ENCODE data around the gene ARHGAP11A.

ARHGAP11A gene

DNA sequence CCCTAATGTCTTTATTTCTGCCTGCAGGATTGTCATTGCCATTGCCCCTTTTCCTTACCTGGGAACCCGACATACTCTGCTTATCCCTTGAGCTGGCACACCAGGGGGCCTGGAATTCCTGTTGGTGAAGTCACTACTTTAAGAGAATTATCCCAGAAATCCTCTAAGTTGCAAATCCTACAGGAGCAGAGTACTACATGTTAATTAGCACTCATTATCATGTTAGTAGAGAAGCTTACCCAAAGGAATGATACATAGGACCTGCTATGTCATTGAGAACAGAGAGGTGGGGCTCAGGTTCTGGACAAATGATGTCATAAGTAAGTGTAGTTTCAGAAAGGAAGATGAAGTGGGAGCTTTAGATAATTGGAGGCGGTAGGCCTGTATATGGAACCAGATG is 53.6 kb downstream of the ARHGAP11A start:
- 69% methylated on average over 2 of the region's 2 CpGs for WGBS
- H2BK12ac ChIP-seq (ENCODE audit: low read length in 2 of 2) = no peak overlapping the region
- H2BK5ac ChIP-seq (ENCODE audit: low read depth, low read length, poor library complexity, severe bottlenecking) = no peak overlapping the region
- no peak overlapping the region for H4K91ac ChIP-seq (ENCODE audit: low read length)
- no peak for DNase-seq
- peak overlapping the region; percentile 87 for H3K9ac ChIP-seq (ENCODE audit: low read length)
- H3K27ac ChIP-seq (ENCODE audit: low read length, poor library complexity, severe bottlenecking) = no peak overlapping the region
- H3K14ac ChIP-seq (ENCODE audit: low read length in 2 of 2) = no peak overlapping the region
- H3K18ac ChIP-seq (ENCODE audit: low read depth in 1 of 2, low read length in 2 of 2) = no peak overlapping the region
- no peaks in the 10 kb centered on the region for H3K27me3 ChIP-seq (ENCODE audit: control insufficient read depth in 1 of 2, insufficient read depth in 1 of 2, low read length in 2 of 2)
- H3K4me3 ChIP-seq (ENCODE audit: insufficient read depth in 1 of 2, low read depth in 1 of 2, low read length in 2 of 2) = no peak overlapping the region
- no peak overlapping the region for H2AK5ac ChIP-seq (ENCODE audit: low read length, severe bottlenecking)
- H2BK120ac ChIP-seq (ENCODE audit: low read depth, low read length) = no peak overlapping the region
- H4K8ac ChIP-seq (ENCODE audit: low read length) = no peak overlapping the region
- no peaks in the 10 kb centered on the region for H3K9me3 ChIP-seq (ENCODE audit: control insufficient read depth, low read length)
- no peak overlapping the region for H2BK15ac ChIP-seq (ENCODE audit: low read depth, poor library complexity, severe bottlenecking)
- no peak overlapping the region for H3K23ac ChIP-seq (ENCODE audit: low read length in 2 of 2)
- no peaks in the 10 kb centered on the region for H3K36me3 ChIP-seq (ENCODE audit: control insufficient read depth in 1 of 2, insufficient read depth in 2 of 2, low read depth in 1 of 2, low read length in 2 of 2)
- peaks cover 5% of the 10 kb centered on the region for H3K4me1 ChIP-seq (ENCODE audit: control insufficient read depth, insufficient read depth, low read depth, low read length)
- H3K79me1 ChIP-seq (replicated peaks; ENCODE audit: low read length, poor library complexity, severe bottlenecking) = no peaks in the 10 kb centered on the region
- H2AFZ ChIP-seq (ENCODE audit: low read depth, low read length) = no peak overlapping the region
- no peak overlapping the region for H3K4me2 ChIP-seq (ENCODE audit: low read length, poor library complexity, severe bottlenecking)
- H3K4ac ChIP-seq (ENCODE audit: low read depth in 1 of 2, low read length in 2 of 2) = no peak overlapping the region

GRCh38 chr15:32669896-32670611 is 54.8 kb downstream of the ARHGAP11A start:
- Histone ChIP-seq H4K8ac (ENCODE audit: low read length) (no peak overlapping the region), H3K4me3 (ENCODE audit: insufficient read depth in 1 of 2, low read depth in 1 of 2, low read length in 2 of 2) (peak overlapping the region in 1 of 2 experiments; percentile 56), H2BK120ac (ENCODE audit: low read depth, low read length) (no peak overlapping the region), H3K4ac (ENCODE audit: low read depth in 1 of 2, low read length in 2 of 2) (no peak overlapping the region), H3K23ac (ENCODE audit: low read length in 2 of 2) (peak overlapping the region in 1 of 2 experiments; percentile 34), H2AK5ac (ENCODE audit: low read length, severe bottlenecking) (no peak overlapping the region), H3K27me3 (ENCODE audit: control insufficient read depth in 1 of 2, insufficient read depth in 1 of 2, low read length in 2 of 2) (no peaks in the 10 kb centered on the region), H2BK5ac (ENCODE audit: low read depth, low read length, poor library complexity, severe bottlenecking) (no peak overlapping the region), H3K79me1 (replicated peaks; ENCODE audit: low read length, poor library complexity, severe bottlenecking) (no peaks in the 10 kb centered on the region), H3K4me2 (ENCODE audit: low read length, poor library complexity, severe bottlenecking) (no peak overlapping the region), H3K4me1 (ENCODE audit: control insufficient read depth, insufficient read depth, low read depth, low read length) (peaks cover 5% of the 10 kb centered on the region), H3K18ac (ENCODE audit: low read depth in 1 of 2, low read length in 2 of 2) (peak overlapping the region; percentile 47 to 55), H3K9me3 (ENCODE audit: control insufficient read depth, low read length) (no peaks in the 10 kb centered on the region), H3K27ac (ENCODE audit: low read length, poor library complexity, severe bottlenecking) (no peak overlapping the region), H3K36me3 (ENCODE audit: control insufficient read depth in 1 of 2, insufficient read depth in 2 of 2, low read depth in 1 of 2, low read length in 2 of 2) (no peaks in the 10 kb centered on the region), H2BK12ac (ENCODE audit: low read length in 2 of 2) (peak overlapping the region in 1 of 2 experiments; percentile 39), H2AFZ (ENCODE audit: low read depth, low read length) (peak overlapping the region; percentile 46), H2BK15ac (ENCODE audit: low read depth, poor library complexity, severe bottlenecking) (no peak overlapping the region), H4K91ac (ENCODE audit: low read length) (no peak overlapping the region), H3K14ac (ENCODE audit: low read length in 2 of 2) (no peak overlapping the region), H3K9ac (ENCODE audit: low read length) (peak overlapping the region; percentile 87)
- DNase-seq = peak; percentile 24
- WGBS = 57% methylated on average over 5 of the region's 5 CpGs

DNA sequence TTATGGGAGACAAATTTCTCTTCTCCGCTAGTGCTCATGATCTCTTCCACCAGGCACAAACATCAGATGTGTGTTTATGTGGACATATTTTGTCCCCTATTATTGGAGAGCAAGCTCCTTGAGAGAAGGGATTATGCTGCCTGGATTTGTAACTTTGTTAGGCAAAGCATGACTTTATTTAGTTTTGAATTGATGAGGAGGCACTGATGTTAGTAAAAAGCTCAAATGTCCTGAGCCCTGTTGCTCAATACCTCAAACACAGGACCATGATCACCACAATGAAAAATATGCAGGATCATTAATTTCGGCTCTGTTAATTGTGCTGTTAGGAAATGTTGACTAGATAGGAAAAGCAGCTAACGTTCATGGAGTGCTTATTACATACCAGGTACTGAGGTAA is 55.3 kb downstream of the ARHGAP11A start:
- no peak overlapping the region for H3K27ac ChIP-seq (ENCODE audit: low read length, poor library complexity, severe bottlenecking)
- H3K23ac ChIP-seq (ENCODE audit: low read length in 2 of 2) = no peak overlapping the region
- H3K4ac ChIP-seq (ENCODE audit: low read depth in 1 of 2, low read length in 2 of 2) = no peak overlapping the region
- H3K4me2 ChIP-seq (ENCODE audit: low read length, poor library complexity, severe bottlenecking) = no peak overlapping the region
- peak overlapping the region in 1 of 2 experiments; percentile 56 for H3K4me3 ChIP-seq (ENCODE audit: insufficient read depth in 1 of 2, low read depth in 1 of 2, low read length in 2 of 2)
- no peaks in the 10 kb centered on the region for H3K36me3 ChIP-seq (ENCODE audit: control insufficient read depth in 1 of 2, insufficient read depth in 2 of 2, low read depth in 1 of 2, low read length in 2 of 2)
- no peaks in the 10 kb centered on the region for H3K27me3 ChIP-seq (ENCODE audit: control insufficient read depth in 1 of 2, insufficient read depth in 1 of 2, low read length in 2 of 2)
- H3K9me3 ChIP-seq (ENCODE audit: control insufficient read depth, low read length) = no peaks in the 10 kb centered on the region
- H3K4me1 ChIP-seq (ENCODE audit: control insufficient read depth, insufficient read depth, low read depth, low read length) = peaks cover 5% of the 10 kb centered on the region
- H2BK5ac ChIP-seq (ENCODE audit: low read depth, low read length, poor library complexity, severe bottlenecking) = no peak overlapping the region
- H4K91ac ChIP-seq (ENCODE audit: low read length) = no peak overlapping the region
- DNase-seq = no peak
- peak overlapping the region in 1 of 2 experiments; percentile 34 for H2BK12ac ChIP-seq (ENCODE audit: low read length in 2 of 2)
- H2AK5ac ChIP-seq (ENCODE audit: low read length, severe bottlenecking) = peak overlapping the region; percentile 31
- no peak overlapping the region for H2BK15ac ChIP-seq (ENCODE audit: low read depth, poor library complexity, severe bottlenecking)
- WGBS = 80% methylated on average over 1 of the region's 3 CpGs
- H3K79me1 ChIP-seq (replicated peaks; ENCODE audit: low read length, poor library complexity, severe bottlenecking) = no peaks in the 10 kb centered on the region
- no peak overlapping the region for H3K14ac ChIP-seq (ENCODE audit: low read length in 2 of 2)
- H2AFZ ChIP-seq (ENCODE audit: low read depth, low read length) = no peak overlapping the region
- H3K9ac ChIP-seq (ENCODE audit: low read length) = peak overlapping the region; percentile 87
- no peak overlapping the region for H4K8ac ChIP-seq (ENCODE audit: low read length)
- no peak overlapping the region for H3K18ac ChIP-seq (ENCODE audit: low read depth in 1 of 2, low read length in 2 of 2)
- H2BK120ac ChIP-seq (ENCODE audit: low read depth, low read length) = no peak overlapping the region

GRCh38 chr15:32671339-32672325 is 56.3 kb downstream of the ARHGAP11A start:
- Histone ChIP-seq H3K4me3 (ENCODE audit: insufficient read depth in 1 of 2, low read depth in 1 of 2, low read length in 2 of 2) (no peak overlapping the region), H3K23ac (ENCODE audit: low read length in 2 of 2) (no peak overlapping the region), H2AK5ac (ENCODE audit: low read length, severe bottlenecking) (peak overlapping the region; percentile 34), H3K9ac (ENCODE audit: low read length) (peak overlapping the region; percentile 87), H3K79me1 (replicated peaks; ENCODE audit: low read length, poor library complexity, severe bottlenecking) (no peaks in the 10 kb centered on the region), H4K91ac (ENCODE audit: low read length) (no peak overlapping the region), H2BK15ac (ENCODE audit: low read depth, poor library complexity, severe bottlenecking) (peak overlapping the region; percentile 45), H3K4ac (ENCODE audit: low read depth in 1 of 2, low read length in 2 of 2) (no peak overlapping the region), H3K36me3 (ENCODE audit: control insufficient read depth in 1 of 2, insufficient read depth in 2 of 2, low read depth in 1 of 2, low read length in 2 of 2) (no peaks in the 10 kb centered on the region), H2BK120ac (ENCODE audit: low read depth, low read length) (peak overlapping the region; percentile 51), H3K18ac (ENCODE audit: low read depth in 1 of 2, low read length in 2 of 2) (no peak overlapping the region), H3K27ac (ENCODE audit: low read length, poor library complexity, severe bottlenecking) (no peak overlapping the region), H3K14ac (ENCODE audit: low read length in 2 of 2) (no peak overlapping the region), H2BK12ac (ENCODE audit: low read length in 2 of 2) (peak overlapping the region in 1 of 2 experiments; percentile 57), H3K4me1 (ENCODE audit: control insufficient read depth, insufficient read depth, low read depth, low read length) (peaks cover 5% of the 10 kb centered on the region), H4K8ac (ENCODE audit: low read length) (no peak overlapping the region), H2AFZ (ENCODE audit: low read depth, low read length) (no peak overlapping the region), H3K4me2 (ENCODE audit: low read length, poor library complexity, severe bottlenecking) (no peak overlapping the region), H3K9me3 (ENCODE audit: control insufficient read depth, low read length) (no peaks in the 10 kb centered on the region), H3K27me3 (ENCODE audit: control insufficient read depth in 1 of 2, insufficient read depth in 1 of 2, low read length in 2 of 2) (no peaks in the 10 kb centered on the region), H2BK5ac (ENCODE audit: low read depth, low read length, poor library complexity, severe bottlenecking) (no peak overlapping the region)
- WGBS = 98% methylated on average over 29 of the region's 29 CpGs
- DNase-seq = no peak

Data from mesenchymal stem cell (in vitro differentiated cells and primary cell).